Type B pancreatic cell (in vitro differentiated cells): ENCODE results near the gene MPPE1. TPM values are rescaled to one million over a fixed set of nuclear protein-coding genes. Genes with fewer than 3 reads are reported as not detected.

Source experiments
- DNase-seq: peaks from one replicate; pipeline ENCODE4 v3.0.0; 2021; ENCODE audit warnings: mixed read lengths; ENCODE audit not compliant: unreplicated experiment; ENCODE audit errors: extremely low spot score
- H3K27ac Mint-ChIP-seq: 2 replicates; pipeline ENCODE4 v1.8.0; 2021; ENCODE audit warnings: mild to moderate bottlenecking, mixed read lengths
- H3K27me3 Mint-ChIP-seq: 2 replicates; pipeline ENCODE4 v1.8.0; 2021; ENCODE audit warnings: mixed read lengths
- H3K36me3 Mint-ChIP-seq: 2 replicates; pipeline ENCODE4 v1.8.0; 2021; ENCODE audit warnings: mixed read lengths
- H3K4me1 Mint-ChIP-seq: one replicate; pipeline ENCODE4 v1.8.0; 2021; ENCODE audit warnings: mixed read lengths; ENCODE audit not compliant: unreplicated experiment
- H3K4me3 Mint-ChIP-seq: 2 replicates; pipeline ENCODE4 v1.8.0; 2021; ENCODE audit warnings: mild to moderate bottlenecking, mixed read lengths
- H3K9me3 Mint-ChIP-seq: 2 replicates; pipeline ENCODE4 v1.8.0; 2021; ENCODE audit warnings: mixed read lengths
- total RNA-seq: library from RNA; stranded (reverse); gene quantifications from 2 replicates; pipeline ENCODE4 v1.2.1, GENCODE V29; 2021; ENCODE audit warnings: low replicate concordance
- TF ChIP-seq, protein P1 (sequence below): fragments of 200-600 bp; sonication (generic); conservative IDR thresholded peaks from 2 replicates; pipeline ENCODE4 v1.5.0; 2021; ENCODE audit warnings: antibody characterized with exemption, mild to moderate bottlenecking

MPPE1 gene
- total RNA-seq, 1 donor from 2014 or later: 35.3 TPM

DNA sequence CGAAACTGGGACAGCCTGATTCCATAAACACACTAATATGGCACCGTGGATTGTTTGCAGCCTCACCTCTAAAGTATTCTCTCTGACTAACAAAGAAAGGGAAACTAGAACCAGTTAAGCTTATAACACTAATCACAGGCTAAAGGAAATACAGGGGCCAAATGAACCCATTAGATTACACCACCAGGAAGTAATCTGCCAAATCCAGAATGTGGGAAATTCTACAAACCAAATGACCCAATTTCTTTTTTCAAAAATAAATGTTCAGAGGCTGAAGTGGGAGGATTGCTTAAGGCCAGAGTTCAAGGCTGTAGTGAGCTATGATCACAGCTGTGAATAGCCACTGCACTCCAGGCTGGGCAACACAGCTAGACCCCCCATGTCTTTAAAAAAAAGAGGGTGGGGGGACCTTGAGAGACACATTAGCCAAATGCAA, 1.5 kb upstream of the MPPE1 start:
- H3K4me1 Mint-ChIP-seq: peaks cover 6% of the 10 kb centered on the region
- no peaks in the 10 kb centered on the region for H3K9me3 Mint-ChIP-seq
- peak overlapping the region; percentile 93 for H3K27ac Mint-ChIP-seq
- TF ChIP-seq, protein P1, sequence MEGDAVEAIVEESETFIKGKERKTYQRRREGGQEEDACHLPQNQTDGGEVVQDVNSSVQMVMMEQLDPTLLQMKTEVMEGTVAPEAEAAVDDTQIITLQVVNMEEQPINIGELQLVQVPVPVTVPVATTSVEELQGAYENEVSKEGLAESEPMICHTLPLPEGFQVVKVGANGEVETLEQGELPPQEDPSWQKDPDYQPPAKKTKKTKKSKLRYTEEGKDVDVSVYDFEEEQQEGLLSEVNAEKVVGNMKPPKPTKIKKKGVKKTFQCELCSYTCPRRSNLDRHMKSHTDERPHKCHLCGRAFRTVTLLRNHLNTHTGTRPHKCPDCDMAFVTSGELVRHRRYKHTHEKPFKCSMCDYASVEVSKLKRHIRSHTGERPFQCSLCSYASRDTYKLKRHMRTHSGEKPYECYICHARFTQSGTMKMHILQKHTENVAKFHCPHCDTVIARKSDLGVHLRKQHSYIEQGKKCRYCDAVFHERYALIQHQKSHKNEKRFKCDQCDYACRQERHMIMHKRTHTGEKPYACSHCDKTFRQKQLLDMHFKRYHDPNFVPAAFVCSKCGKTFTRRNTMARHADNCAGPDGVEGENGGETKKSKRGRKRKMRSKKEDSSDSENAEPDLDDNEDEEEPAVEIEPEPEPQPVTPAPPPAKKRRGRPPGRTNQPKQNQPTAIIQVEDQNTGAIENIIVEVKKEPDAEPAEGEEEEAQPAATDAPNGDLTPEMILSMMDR: no peak
- no peaks in the 10 kb centered on the region for H3K36me3 Mint-ChIP-seq
- peak overlapping the region; percentile 86 for H3K4me3 Mint-ChIP-seq
- no peak for DNase-seq
- H3K27me3 Mint-ChIP-seq: no peaks in the 10 kb centered on the region

GRCh38 chr18:11909061-11909455, 941 bp upstream of the MPPE1 start:
- Mint-ChIP-seq H3K4me3 (peak overlapping the region; percentile 86), H3K4me1 (peaks cover 6% of the 10 kb centered on the region), H3K36me3 (no peaks in the 10 kb centered on the region), H3K27ac (peak overlapping the region; percentile 93), H3K9me3 (no peaks in the 10 kb centered on the region), H3K27me3 (no peaks in the 10 kb centered on the region)
- DNase-seq: no peak
- TF ChIP-seq, protein P1: no peak

DNA sequence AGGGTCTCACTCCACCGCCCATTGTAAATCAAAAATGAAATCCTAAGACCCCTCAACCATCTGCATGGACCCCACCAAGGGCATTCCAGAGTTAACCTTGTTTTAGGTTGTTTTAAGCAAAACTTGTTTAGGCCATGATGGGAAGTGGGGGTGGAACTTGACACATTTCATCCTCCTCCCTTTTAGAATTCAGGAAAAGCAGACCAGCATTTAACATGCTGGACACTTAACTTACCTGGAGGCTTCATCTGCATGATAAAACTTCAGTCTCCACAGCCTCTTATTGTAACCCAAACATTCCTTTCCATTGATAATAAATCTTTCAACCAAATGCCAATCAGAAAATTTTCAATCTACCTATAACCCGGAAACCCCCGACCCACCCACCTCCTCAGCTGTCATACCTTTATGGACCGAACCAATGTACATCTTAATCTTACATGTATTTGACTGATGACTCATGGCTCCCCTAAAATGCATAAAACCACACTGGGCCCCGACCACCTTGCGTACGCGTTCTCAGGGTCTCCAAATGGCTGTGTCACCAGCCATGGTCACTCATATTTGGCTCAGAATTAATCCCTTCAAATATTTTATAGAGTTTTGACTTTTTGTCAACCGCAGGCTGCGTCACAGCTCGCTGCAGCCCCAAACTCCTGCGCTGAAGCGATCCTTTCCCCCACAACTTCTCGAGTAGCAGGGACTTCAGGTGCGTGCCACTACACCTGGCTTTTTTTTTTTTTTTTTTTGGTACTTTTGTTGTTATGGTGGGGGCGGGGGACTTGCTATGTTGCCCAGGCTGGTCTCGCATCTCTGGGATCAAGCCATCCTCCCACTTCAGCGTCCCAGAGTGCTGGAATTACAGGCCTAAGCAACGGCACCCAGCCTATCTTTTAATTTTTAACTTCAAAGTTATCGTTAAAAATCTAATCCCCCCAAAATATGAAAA, 917 bp downstream of the MPPE1 start:
- no peak for DNase-seq
- Mint-ChIP-seq H3K36me3 (no peaks in the 10 kb centered on the region), H3K4me1 (peaks cover 15% of the 10 kb centered on the region), H3K9me3 (no peaks in the 10 kb centered on the region), H3K27ac (peak overlapping the region; percentile 93), H3K4me3 (peak overlapping the region; percentile 90), H3K27me3 (no peaks in the 10 kb centered on the region)
- TF ChIP-seq, protein P1: no peak

- TF ChIP-seq, protein P1: no peak
- no peaks in the 10 kb centered on the region for H3K27me3 Mint-ChIP-seq
- no peak overlapping the region for H3K27ac Mint-ChIP-seq
- H3K9me3 Mint-ChIP-seq: no peaks in the 10 kb centered on the region
- H3K36me3 Mint-ChIP-seq: no peaks in the 10 kb centered on the region
- DNase-seq: no peak
- H3K4me1 Mint-ChIP-seq: peaks cover 20% of the 10 kb centered on the region
- H3K4me3 Mint-ChIP-seq: peak overlapping the region; percentile 31
Observed at GRCh38 chr18:11906176-11906575, 1.9 kb downstream of the MPPE1 start.

DNA sequence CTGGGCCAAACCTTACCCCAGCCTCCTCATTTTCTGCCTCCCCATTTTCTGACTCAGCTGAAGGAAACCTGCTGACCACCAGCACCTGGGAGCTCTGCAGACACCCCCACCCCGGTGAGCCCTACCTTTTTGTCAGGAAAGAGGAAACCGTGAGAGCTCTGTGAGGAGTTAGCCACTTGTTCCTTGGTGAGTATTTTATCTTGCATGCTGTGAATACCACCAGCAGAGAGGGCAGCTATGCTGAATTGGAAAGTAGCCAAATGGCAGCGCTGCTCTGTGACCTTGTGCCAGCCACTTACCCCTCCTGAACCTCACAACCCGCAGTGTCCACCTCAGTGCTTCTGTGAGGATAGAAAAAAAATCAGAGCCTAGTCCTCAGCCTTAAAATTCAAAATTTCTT, 2.5 kb downstream of the MPPE1 start:
- Mint-ChIP-seq H3K4me3 (peak overlapping the region; percentile 31), H3K36me3 (no peaks in the 10 kb centered on the region), H3K27ac (no peak overlapping the region), H3K4me1 (peaks cover 20% of the 10 kb centered on the region), H3K9me3 (no peaks in the 10 kb centered on the region), H3K27me3 (no peaks in the 10 kb centered on the region)
- TF ChIP-seq, protein P1: no peak
- DNase-seq: no peak
